ENCODE data around the gene RAB27A. TPM values are rescaled to one million over a fixed set of nuclear protein-coding genes. Genes with fewer than 3 reads are reported as not detected.

RAB27A gene
- total RNA-seq, 1 experiment from 2014 or later = 3.2 TPM

DNA sequence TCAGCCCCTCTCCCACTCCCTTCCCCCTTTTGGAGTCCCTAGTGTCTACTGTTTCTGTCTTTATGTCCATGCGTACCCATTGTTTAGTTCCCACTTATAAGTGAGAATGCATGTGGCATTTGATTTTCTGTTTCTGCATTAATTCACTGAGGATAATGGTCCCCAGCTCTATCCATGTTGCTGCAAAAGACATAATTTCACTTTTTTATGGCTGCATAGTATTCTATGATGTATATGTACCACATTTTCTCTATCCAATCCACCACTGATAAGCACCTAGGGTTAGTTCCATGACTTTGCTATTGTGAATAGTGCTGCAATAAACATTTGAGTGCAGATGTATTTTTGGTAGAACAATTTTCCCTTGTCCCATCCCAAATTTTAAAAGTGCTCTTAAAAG lies 58.7 kb downstream of the RAB27A start:
- DNase-seq (ENCODE audit: extremely low read depth, low read depth) = no peak

DNA sequence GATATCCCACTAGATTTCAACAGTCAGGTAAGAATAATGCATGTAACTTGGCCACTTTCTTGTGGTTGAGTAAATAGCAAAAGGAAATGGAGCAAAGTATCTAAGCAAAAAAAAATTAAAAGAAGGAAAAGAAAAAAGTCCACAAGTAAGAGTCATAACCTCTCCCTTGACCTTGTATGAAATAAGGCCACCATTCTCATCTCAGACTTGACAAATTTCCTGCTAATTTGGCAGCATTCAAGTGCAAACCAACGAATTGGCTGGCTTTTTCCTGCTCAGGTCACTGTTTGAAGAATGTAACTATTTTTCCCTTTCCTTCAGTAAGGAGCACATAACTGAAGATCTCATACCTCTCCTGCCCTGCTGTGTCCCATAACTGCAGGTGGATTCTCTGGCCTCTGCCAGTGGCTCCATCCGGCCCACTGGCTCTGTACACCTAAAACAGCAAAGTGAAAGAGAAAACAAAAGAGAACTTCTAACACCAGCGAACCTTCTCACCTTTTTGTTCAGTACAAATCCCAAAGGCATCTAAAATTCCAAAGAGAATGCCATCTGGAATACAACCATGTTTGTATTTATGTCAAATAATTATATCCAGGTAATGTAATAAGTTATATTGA lies 59.5 kb downstream of the RAB27A start:
- no peak for DNase-seq (ENCODE audit: extremely low read depth, low read depth)

DNA sequence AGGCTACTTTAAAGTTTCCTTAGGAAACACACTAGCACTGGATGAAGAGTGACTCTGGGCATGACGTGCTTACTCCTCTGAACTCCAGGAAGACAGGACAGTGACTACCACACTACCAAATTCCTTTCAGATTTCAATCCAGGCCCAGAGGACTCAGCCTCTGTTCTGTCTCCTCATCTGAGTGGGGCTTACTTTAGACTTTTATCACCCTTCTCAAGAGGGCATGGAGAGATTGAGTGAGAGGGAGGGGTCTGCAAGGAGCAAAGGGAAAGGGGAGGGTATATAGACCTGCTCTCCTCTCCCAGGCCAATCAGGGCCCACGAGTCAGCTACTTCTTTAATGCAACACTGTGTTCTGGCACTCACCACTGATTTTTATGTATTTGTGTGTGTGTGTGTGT lies 63.5 kb downstream of the RAB27A start:
- DNase-seq (ENCODE audit: extremely low read depth, low read depth) = no peak

DNA sequence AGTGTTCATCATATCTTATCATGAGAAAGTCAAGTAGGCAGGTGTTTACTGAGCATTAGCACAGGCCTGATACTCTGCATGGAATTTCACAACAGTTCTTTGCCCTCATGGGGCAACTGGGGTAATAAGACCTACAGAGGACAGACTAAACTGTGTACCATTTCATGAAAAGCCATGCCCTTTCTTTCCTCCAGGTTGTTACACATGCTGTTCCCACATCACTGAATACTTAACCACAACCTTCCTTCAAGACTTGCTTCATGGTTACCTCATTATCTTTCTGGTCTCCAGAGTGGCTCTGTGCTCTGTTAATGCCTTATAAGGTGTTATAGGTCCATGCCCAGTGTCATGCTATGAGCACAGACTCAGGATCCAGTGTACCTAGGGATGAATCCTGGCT lies 64.7 kb downstream of the RAB27A start:
- DNase-seq (ENCODE audit: extremely low read depth, low read depth) = no peak

DNA sequence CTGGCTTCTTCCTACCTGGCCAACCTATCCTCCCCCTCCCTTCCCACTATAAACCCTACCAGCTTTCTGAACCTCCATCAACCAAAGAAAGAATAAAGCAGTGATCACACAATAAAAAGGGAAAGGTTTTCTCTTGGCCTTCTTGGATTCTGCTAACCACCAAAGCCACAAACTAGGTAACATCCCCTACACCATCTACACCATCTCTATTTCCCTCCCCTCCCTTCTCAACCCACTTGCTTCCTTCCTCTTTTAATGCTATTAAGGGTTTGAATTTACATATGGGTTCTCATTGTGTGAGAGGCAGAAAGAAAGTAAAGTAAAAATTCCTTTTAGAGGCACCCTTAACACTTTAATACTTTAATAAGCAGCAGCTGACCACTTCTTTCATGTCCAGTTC lies 67.0 kb downstream of the RAB27A start:
- DNase-seq (ENCODE audit: extremely low read depth, low read depth) = no peak

DNA sequence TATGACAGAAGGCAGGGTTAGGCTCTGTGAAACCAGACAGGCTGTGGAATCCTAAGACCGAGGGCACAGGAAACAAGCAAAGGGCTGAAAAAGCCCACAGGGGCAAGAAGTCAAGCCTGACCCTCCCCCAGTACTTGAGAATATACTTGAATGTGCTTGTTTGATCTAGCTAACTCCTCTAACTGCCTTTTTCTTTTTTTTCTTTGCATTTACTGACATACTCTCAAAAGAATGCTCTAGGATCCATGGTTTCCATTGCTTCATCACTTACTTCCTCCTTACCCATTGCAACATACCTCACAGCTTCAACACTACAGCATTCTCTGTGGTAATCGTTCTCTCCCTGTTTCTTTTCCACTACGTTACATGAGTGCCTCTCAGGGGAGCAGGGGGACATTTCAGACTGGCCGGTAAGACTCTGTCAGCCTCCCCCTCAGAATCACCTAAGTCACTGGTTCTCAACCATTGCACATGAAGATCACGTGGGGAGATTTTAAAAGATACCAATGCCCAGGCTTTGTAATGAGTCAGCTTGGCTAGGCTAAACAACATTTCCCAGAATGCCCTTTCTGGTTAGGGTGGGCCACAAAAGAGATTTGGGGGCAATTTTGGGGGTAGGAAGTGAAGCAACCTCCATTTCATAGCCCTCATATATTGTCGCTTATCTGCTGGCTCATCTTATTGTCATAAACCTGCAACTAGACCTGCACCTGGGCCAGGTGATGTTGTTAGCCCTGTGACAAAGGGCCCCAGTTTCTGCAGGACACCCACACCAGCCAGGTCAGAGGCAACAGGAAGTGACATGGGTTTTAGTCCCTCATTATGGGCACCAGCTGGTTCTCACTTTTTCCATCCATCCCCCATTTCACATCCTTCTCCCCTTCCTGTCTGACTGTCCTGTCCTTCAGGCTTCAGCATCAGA lies 68.3 kb downstream of the RAB27A start:
- peak; percentile 36 for DNase-seq (ENCODE audit: extremely low read depth, low read depth)

DNA sequence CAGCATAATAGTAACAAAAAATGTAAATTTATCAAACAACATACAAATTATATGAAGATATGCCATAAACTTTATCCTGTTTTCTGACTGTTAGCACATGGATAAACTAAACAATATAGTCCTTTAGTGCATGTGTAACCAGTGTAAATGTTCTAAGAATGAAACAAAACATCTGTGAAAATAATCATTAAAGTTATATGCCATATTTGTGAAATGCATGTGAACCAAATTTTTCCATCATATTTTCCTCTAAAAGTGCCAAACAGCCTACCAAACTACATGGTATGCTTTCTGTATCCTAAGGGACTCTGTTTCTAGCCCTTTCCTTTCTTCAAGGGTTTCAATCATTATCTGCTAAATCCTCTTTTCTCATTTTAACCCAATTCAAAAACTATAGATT lies 69.0 kb downstream of the RAB27A start:
- no peak for DNase-seq (ENCODE audit: extremely low read depth, low read depth)

DNA sequence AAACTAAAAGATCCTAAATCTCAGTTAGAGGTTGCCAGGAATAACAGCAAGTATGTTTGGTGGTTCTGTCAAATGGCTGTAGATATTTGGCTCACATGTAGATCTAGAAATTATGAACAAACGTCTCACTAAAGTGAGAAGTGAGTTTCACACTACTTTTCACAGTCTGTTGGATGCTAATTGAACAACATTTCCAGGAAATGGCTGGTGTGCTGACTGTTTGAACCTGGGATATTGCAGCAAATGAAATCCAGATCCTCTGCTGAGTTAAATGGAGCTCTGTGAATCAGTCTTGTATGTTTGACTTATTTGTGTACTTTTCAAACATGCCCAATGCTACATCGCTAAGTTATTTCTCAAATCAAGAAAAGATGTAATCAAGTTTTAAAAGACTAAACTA lies 71.6 kb downstream of the RAB27A start:
- DNase-seq (ENCODE audit: extremely low read depth, low read depth) = no peak

DNA sequence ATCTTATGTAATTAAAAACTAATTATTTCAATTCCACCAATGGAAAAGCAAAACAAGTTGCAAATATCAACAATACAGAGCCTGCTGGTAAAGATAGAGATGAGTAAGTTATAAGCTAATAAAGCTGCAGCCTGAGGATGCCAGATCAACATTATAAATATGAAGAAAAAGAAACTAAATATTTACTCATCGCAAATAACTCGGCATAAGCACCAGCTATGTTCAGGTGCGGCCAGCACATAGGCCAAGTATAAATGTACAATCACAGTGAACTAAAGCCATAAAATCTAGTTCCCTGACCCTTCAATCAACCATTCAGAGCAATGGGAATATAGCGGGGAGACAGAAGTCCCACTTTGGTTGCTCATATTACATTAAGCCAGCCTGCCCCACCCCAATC lies 85.1 kb downstream of the RAB27A start:
- DNase-seq (ENCODE audit: extremely low read depth, low read depth) = no peak

DNA sequence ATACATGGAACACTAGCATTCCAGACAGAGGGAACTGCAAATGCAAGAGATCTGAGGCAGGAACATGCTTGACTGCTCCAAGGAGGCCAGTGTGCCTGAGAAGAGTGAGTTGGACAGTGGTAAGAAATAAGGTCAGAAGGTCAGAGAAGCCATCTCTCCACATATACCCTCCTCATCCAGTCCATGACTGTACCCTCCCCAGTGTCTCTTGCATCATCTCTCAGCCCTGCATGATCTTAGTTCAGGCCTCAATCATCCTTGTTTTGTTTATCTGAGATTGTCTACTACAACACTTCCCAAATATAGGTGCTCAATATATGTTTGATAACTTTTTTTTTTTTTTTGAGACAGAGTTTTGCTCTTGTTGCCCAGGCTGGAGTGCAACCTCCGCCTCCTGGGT lies 87.4 kb downstream of the RAB27A start:
- no peak for DNase-seq (ENCODE audit: extremely low read depth, low read depth)

DNA sequence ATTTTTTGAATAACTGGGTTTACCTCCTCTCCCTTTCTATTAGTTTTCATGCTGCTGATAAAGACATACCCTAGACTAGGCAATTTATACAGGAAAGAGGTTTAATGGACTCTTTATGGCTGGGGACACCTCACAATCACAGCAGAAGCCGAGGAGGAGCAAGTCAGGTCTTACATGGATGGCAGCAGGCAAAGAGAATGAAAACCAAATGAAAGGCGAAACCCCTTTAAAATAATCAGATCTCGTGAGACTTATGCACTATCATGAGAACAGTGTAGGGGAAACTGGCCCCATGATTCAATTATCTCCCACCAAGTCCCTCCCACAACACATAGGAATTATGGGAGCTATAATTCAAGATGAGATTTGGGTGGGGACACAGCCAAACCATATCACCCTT lies 90.9 kb downstream of the RAB27A start:
- DNase-seq (ENCODE audit: extremely low read depth, low read depth) = no peak

DNA sequence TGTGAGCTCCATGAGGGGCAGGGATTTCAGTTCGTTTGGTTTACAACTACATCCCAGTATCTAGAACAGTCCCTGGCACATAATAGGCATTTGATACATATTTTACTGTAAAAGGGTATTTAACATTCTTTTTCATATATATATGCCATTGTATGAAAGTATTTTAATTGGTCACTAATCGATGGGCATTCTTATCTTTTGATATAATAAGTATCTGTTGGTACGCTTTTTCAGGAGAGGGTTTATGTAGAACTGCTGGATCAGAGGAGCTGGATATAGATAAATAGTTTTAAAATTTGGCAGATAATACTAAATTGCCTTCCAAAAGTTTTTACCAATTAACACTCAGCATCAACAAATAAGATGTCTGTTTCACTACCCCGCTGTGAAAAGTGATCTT lies 91.9 kb downstream of the RAB27A start:
- DNase-seq (ENCODE audit: extremely low read depth, low read depth) = no peak

DNA sequence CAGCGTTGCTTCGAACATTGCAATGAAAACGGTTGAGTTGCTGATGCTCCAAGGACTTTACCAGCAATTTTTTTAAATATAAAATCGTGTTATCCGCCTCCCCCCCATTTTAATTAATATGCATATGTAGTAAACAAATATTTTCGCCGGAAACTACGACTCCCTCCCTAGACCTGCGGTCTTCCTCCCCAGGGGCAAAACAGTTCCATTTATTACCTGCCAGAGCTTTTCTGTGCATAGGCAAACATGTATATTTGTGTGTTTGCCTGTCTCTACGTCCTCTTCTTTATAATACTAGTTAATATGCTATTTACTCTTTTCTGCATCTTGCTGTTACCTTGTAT lies 92.3 kb downstream of the RAB27A start:
- no peak for DNase-seq (ENCODE audit: extremely low read depth, low read depth)

DNA sequence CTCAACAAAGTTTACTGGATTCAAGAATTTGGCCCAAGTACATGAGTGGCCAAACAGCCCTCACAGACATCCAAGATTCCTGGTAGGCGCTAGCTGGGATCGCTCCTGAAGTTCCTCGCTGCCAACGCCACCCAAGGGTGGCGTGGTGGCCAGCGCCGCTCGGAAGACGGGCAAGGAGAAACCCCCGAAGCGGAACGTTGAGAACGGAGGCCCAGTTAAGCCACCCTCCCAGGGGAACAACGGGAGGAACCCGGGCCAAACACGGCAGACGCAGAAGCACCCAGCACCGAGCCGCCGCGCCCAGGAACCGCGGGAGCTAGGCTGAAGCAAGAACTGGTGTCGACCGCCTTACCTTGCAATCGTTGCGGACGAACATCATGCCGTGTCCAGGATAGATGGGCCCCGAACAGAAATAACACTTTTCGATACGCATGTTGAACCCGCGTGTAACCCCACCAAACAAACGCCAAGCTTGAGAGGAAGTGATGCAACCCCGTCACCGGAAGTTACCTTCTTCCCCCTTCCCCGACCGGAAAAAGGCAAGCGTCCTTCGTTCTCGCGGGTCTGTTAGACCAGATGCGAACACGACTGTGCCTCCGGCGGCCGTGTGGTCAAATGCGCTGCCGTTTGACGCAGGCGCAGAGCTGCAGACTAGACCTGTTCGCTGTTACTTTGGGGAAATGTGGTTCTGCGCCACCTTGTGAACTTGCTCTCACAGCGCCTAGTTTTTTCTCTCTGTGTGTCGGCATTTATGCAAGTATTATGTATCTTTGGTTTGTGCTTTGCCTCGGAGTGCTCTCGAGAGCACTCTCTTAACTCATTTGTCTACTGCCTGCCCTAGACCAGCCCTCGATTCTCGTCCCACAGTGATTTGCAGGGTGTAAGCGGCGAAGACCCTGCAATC lies 92.9 kb downstream of the RAB27A start, which contains the start of gene RSL24D1:
Gene RSL24D1 (minus strand): TSS at position 484 of the 904 bp plus-strand sequence. CDS start 51 bp downstream, at position 433.
- DNase-seq (ENCODE audit: extremely low read depth, low read depth) = peak; percentile 98

DNA sequence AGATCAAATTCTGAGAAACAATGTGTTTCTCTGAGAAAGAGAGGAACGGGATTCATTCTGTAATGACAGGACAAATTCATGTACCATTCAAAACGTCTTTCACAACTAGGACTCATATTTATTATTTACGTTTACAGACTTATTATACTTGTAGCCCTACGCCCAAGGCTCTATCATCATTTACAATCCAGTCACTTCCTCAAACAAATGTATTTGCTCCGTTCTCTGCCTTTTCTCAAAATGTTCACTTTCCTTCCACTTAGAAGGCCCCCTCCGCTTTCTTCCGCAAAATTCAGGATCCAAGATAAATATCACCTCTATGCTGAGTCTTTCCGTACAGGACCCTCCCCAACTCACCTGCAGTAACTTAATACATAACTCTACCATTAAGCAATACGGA lies 93.6 kb downstream of the RAB27A start:
- DNase-seq (ENCODE audit: extremely low read depth, low read depth) = no peak

DNA sequence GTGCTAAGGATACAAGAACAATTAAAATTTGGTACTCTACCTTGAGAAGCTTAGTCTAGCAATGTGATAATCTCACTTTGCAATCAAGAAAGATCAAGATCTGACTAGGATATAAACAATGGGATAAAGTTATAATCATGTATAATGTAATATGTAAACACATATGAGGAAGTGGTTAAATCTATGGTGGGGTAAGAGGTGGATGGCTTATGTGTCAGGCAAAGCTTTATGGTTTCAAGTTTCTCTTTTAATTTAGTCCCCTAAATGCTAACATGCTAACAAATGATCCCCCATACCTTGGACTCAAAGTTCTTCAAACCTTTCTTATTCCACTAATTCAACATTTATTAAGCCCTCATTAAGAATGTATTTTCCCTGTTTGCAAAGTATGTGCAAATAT lies 95.4 kb downstream of the RAB27A start:
- DNase-seq (ENCODE audit: extremely low read depth, low read depth) = no peak

DNA sequence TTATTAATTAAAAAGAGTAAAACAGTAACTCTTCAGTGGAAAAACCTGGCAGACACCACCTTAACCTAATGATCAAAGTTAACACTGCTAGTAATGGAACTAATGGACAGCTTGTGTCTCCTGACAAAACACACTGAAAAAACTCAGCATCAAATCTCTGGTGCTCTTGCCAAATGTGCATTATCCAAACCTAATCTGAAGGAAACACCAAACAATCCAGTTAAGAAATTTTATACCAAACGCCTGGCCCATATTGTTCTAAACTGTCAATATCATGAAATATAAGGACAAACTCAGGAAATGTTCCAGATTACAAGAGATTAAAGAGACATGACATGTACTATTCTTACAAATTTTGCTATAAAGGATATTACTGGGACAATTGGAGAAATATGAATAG lies 103.3 kb downstream of the RAB27A start:
- no peak for DNase-seq (ENCODE audit: extremely low read depth, low read depth)

DNA sequence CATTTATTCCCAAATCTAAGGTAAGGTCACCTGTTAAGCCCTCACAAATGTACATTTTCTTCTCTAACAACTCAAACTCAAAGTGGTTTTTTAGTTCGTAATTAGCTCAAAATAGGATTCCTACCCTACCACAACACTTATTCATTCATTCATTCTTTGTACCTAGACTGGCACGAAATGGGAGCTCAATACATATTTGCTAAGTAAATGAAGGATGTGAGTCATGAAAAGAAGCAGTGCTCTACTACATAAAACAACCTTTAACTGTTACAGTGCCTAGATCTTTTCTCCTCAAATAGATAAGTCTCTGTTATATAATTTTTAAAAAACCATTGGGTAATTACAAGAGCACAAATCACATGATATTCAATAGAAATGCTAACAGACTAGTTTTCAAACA lies 105.9 kb downstream of the RAB27A start:
- no peak for DNase-seq (ENCODE audit: extremely low read depth, low read depth)

DNA sequence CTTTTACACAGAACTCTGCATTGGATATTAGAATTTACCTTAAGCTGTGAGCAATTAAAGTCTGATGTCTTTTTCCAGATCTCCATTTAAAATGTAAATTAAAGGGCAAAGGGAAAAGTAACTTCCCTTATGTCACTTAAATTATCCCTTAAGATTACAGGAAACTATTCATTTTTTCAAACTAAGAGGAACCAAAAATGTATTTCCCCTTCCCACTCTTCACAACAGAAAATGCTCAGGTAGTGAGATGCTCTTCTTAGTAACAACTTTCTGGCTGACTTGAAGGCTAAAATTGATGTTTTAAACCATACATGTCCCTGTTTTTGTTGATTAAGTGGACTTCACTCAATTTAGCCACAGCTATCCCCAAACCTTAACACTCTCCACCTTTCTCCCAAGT lies 110.5 kb downstream of the RAB27A start:
- no peak for DNase-seq (ENCODE audit: extremely low read depth, low read depth)

DNA sequence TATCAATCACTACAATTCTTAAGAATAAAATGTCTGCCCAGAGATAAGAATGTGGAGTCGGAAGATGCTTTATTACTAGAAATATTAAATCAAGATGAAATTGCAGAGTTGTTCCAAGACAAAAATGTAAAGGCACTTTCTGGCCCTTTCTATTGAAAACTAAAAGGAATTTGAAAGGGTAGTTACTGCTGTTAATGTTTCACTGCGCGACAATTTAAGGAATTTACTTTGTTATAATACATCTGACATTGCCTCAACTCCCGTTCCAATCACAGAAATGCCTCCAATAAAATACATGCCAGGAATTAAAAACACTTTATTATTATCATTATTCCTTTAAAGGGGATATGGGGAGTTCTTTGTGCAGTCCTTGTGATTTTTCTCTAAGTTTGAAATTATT lies 119.3 kb downstream of the RAB27A start:
- DNase-seq (ENCODE audit: extremely low read depth, low read depth) = no peak

DNA sequence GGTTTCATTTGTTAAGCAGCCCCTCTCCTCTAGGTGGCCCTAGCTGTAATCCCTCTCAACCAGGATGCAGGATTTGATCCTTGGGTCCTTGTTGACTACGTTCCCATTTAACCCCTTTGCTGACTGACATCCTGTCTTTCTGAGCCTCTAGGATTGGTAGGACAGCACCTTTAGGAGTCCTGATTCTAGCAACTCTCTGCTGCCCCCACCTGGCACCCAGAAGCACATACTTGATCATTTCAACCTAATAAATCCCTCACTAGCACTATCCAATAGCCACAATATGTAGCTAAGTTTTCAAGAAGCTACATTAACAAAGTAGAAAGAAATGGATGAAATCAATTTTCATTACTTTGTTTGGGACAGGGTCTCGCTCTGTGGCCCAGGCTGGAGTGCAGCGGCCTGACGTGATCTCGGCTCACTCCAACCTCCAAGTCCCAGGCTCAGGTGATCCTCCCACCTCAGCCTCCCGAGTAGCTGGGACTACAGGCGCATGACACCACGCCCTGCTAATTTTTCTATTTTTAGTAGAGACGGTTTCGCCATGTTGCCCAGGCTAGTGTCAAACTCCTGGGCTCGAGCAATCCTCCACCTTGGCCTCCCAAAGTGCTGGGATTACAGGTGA lies 121.2 kb downstream of the RAB27A start:
- DNase-seq (ENCODE audit: extremely low read depth, low read depth) = peak; percentile 65
